IPS DF 6.9 (cell line): ENCODE measurements around the gene OTOS.

Experiments used
- DNase-seq: peaks from one replicate; pipeline ENCODE4 v3.0.0-alpha.2; 2013; ENCODE audit warnings: low read depth, low spot score
- H3K27ac ChIP-seq: one replicate; pipeline ENCODE4 v1.5.1; 2013; ENCODE audit warnings: low read length, control low read depth
- H3K27me3 ChIP-seq: 2 replicates; pipeline ENCODE4 v1.6.1; 2013; ENCODE audit warnings: mild to moderate bottlenecking, low read length; ENCODE audit not compliant: control insufficient read depth, insufficient read depth
- H3K36me3 ChIP-seq: 2 replicates; pipeline ENCODE4 v1.6.1; 2013; ENCODE audit warnings: low read length; ENCODE audit not compliant: control insufficient read depth, insufficient read depth
- H3K4me1 ChIP-seq: 2 replicates; pipeline ENCODE4 v1.6.1; 2013; ENCODE audit warnings: low read length; ENCODE audit not compliant: control insufficient read depth, insufficient read depth
- H3K4me3 ChIP-seq: 2 replicates; pipeline ENCODE4 v1.5.1; 2013; ENCODE audit warnings: mild to moderate bottlenecking, low read length
- H3K9me3 ChIP-seq: 2 replicates; pipeline ENCODE4 v1.6.1; 2013; ENCODE audit warnings: low read length, inconsistent platforms; ENCODE audit not compliant: control insufficient read depth, insufficient read depth
- WGBS: extraction: QIAGEN DNeasy Blood & Tissue Kit; methylation state at CpG from one replicate; pipeline ENCODE4 v1.1.7; 2013; ENCODE audit warnings: mixed read lengths, missing lambda C conversion rate; ENCODE audit not compliant: insufficient read length, insufficient coverage; 5-methylcytosine and 5-hydroxymethylcytosine counted together

Gene OTOS

GRCh38 chr2:240140511-240140910 lies at the start of gene OTOS:
OTOS (minus strand) TSS chr2:240140658; CDS start chr2:240140326, 332 bp downstream.
- WGBS, result no CpG with 5 or more reads among the region's 5 CpGs
- Histone ChIP-seq H3K4me3 (no peak within 1 kb of the TSS), H3K36me3 (no peaks in the 10 kb centered on the region), H3K27ac (no peak within 1 kb of the TSS), H3K4me1 (peaks cover 4% of the 10 kb centered on the region; the same call in 1 of the 2 replicates), H3K9me3 (no peaks in the 10 kb centered on the region), H3K27me3 (no peaks in the 10 kb centered on the region)
- DNase-seq, result no peak

GRCh38 chr2:240189686-240190085 lies 49.2 kb upstream of the OTOS start:
- Histone ChIP-seq H3K4me1 (no peaks in the 10 kb centered on the region; the same call in 1 of the 2 replicates), H3K27me3 (no peaks in the 10 kb centered on the region), H3K27ac (no peak overlapping the region), H3K36me3 (no peaks in the 10 kb centered on the region), H3K4me3 (no peak overlapping the region), H3K9me3 (no peaks in the 10 kb centered on the region)
- WGBS, result no CpG with 5 or more reads among the region's 4 CpGs
- DNase-seq, result no peak

- Histone ChIP-seq H3K4me3 (no peak overlapping the region), H3K36me3 (no peaks in the 10 kb centered on the region), H3K27me3 (no peaks in the 10 kb centered on the region), H3K27ac (no peak overlapping the region), H3K9me3 (no peaks in the 10 kb centered on the region), H3K4me1 (no peaks in the 10 kb centered on the region; the same call in 1 of the 2 replicates)
- DNase-seq, result no peak
- no CpG with 5 or more reads among the region's 10 CpGs for WGBS
These were observed 47.6 kb upstream of the OTOS start for GRCh38 chr2:240187989-240188590.

- no peaks in the 10 kb centered on the region; the same call in 1 of the 2 replicates for H3K4me1 ChIP-seq
- no peaks in the 10 kb centered on the region for H3K9me3 ChIP-seq
- no peak for DNase-seq
- no peaks in the 10 kb centered on the region for H3K36me3 ChIP-seq
- no peak overlapping the region for H3K27ac ChIP-seq
- H3K27me3 ChIP-seq, result no peaks in the 10 kb centered on the region
- no peak overlapping the region for H3K4me3 ChIP-seq
- no CpG with 5 or more reads among the region's 7 CpGs for WGBS
These were observed 45.8 kb upstream of the OTOS start for GRCh38 chr2:240186191-240186725.

GRCh38 chr2:240184656-240185055 lies 44.2 kb upstream of the OTOS start:
- WGBS, result no CpG with 5 or more reads among the region's 3 CpGs
- no peaks in the 10 kb centered on the region for H3K27me3 ChIP-seq

GRCh38 chr2:240183875-240184590 lies 43.6 kb upstream of the OTOS start:
- Histone ChIP-seq H3K4me3 (no peak overlapping the region), H3K9me3 (no peaks in the 10 kb centered on the region), H3K27me3 (no peaks in the 10 kb centered on the region), H3K27ac (no peak overlapping the region), H3K36me3 (no peaks in the 10 kb centered on the region), H3K4me1 (no peaks in the 10 kb centered on the region; the same call in 1 of the 2 replicates)
- no peak for DNase-seq
- WGBS, result no CpG with 5 or more reads among the region's 13 CpGs

More at GRCh38 chr2:240184656-240185055, 44.2 kb upstream of the OTOS start:
- Histone ChIP-seq H3K4me1 (no peaks in the 10 kb centered on the region; the same call in 1 of the 2 replicates), H3K4me3 (no peak overlapping the region), H3K36me3 (no peaks in the 10 kb centered on the region), H3K27ac (no peak overlapping the region), H3K9me3 (no peaks in the 10 kb centered on the region)
- DNase-seq, result no peak

- Histone ChIP-seq H3K36me3 (no peaks in the 10 kb centered on the region), H3K27ac (no peak overlapping the region), H3K4me1 (no peaks in the 10 kb centered on the region; the same call in 1 of the 2 replicates), H3K27me3 (no peaks in the 10 kb centered on the region), H3K9me3 (no peaks in the 10 kb centered on the region), H3K4me3 (no peak overlapping the region)
- no peak for DNase-seq
- WGBS, result no CpG with 5 or more reads among the region's 22 CpGs
These were observed 42.8 kb upstream of the OTOS start for GRCh38 chr2:240183006-240183874.

GRCh38 chr2:240182476-240182875 lies 42.0 kb upstream of the OTOS start:
- Histone ChIP-seq H3K4me3 (no peak overlapping the region), H3K4me1 (no peaks in the 10 kb centered on the region), H3K9me3 (no peaks in the 10 kb centered on the region), H3K27ac (no peak overlapping the region), H3K36me3 (no peaks in the 10 kb centered on the region), H3K27me3 (no peaks in the 10 kb centered on the region)
- no CpG with 5 or more reads among the region's 4 CpGs for WGBS
- no peak for DNase-seq

- WGBS, result no CpG with 5 or more reads among the region's 5 CpGs
- no peak for DNase-seq
These were observed 41.5 kb upstream of the OTOS start for GRCh38 chr2:240182001-240182400.

More at GRCh38 chr2:240182001-240182400, 41.5 kb upstream of the OTOS start:
- H3K4me3 ChIP-seq, result no peak overlapping the region
- no peaks in the 10 kb centered on the region for H3K4me1 ChIP-seq
- H3K27me3 ChIP-seq, result no peaks in the 10 kb centered on the region
- no peak overlapping the region for H3K27ac ChIP-seq
- no peaks in the 10 kb centered on the region for H3K36me3 ChIP-seq
- no peaks in the 10 kb centered on the region for H3K9me3 ChIP-seq
